HG03103 (cell line): ENCODE data around the gene SERAC1.

Source experiments
- ATAC-seq: cut with Tn5 transposase; IDR thresholded peaks from one replicate; pipeline ENCODE4 v1.9.1; 2021; ENCODE audit warnings: low read depth; ENCODE audit not compliant: unreplicated experiment

SERAC1 gene

GRCh38 chr6:158061709-158062461 is 106.2 kb downstream of the SERAC1 start:
- ATAC-seq: no peak

- no peak for ATAC-seq
Measured at GRCh38 chr6:158061361-158061708, 106.7 kb downstream of the SERAC1 start.

- ATAC-seq: no peak
Measured at GRCh38 chr6:158060455-158061360, 107.4 kb downstream of the SERAC1 start.
